Psoas muscle (tissue), 8 donors: ENCODE measurements around the gene VSTM4. TPM values are rescaled to one million over a fixed set of nuclear protein-coding genes. Genes with fewer than 3 reads are reported as not detected.

Experiments used
- ATAC-seq, 4 donors: fragments of 200-7000 bp; cut with Tn5 transposase; one replicate each; pipeline ENCODE4 v1.9.1; 2020; ENCODE audit warnings: moderate library complexity in 3 of 4, mild to moderate bottlenecking in 2 of 4
- DNase-seq, 2 donors: peaks; one replicate each; pipeline ENCODE4 v3.0.0-alpha.2; 2020
- H3K27ac ChIP-seq: fragments of 200-600 bp; one replicate; pipeline ENCODE4 v1.8.0; 2022
- H3K27me3 ChIP-seq, 3 donors: fragments of 200-600 bp in 1 of 3; one replicate each; pipeline versions ENCODE4 v1.6.1 to v1.8.0; 2013 to 2022; ENCODE audit warnings: low read length in 2 of 3, mild to moderate bottlenecking in 2 of 3, moderate library complexity in 1 of 3; ENCODE audit not compliant: insufficient read depth in 3 of 3
- H3K36me3 ChIP-seq, 2 donors: fragments of 200-600 bp in 1 of 2; one replicate each; pipeline versions ENCODE4 v1.6.1 to v1.8.0; 2013 to 2022; ENCODE audit warnings: low read depth in 1 of 2, mild to moderate bottlenecking in 1 of 2, moderate library complexity in 1 of 2; ENCODE audit not compliant: insufficient read depth in 1 of 2
- H3K4me1 ChIP-seq: fragments of 200-600 bp; one replicate; pipeline ENCODE4 v1.8.0; 2022
- H3K4me3 ChIP-seq: fragments of 200-600 bp; one replicate; pipeline ENCODE4 v1.8.0; 2022; ENCODE audit warnings: mild to moderate bottlenecking
- H3K9me3 ChIP-seq: fragments of 200-600 bp; one replicate; pipeline ENCODE4 v1.8.0; 2022
- WGBS, 3 donors: extraction: QIAGEN DNeasy Blood & Tissue Kit; methylation state at CpG; one replicate each; pipeline versions ENCODE4 v1.1.6 to v1.1.7; 2013; 5-methylcytosine and 5-hydroxymethylcytosine counted together
- intact Hi-C, 2 donors: fragments of 100-400 bp; cut with DNase I; formaldehyde crosslinking; loops; one replicate each; pipeline versions ENCODE4 v1.11.0 to v1.14.2; 2022
- polyA plus RNA-seq, 3 donors: library from polyadenylated mRNA; stranded (reverse); fragments of 200-250 nt; gene quantifications; one replicate each; pipeline ENCODE4 v1.2.3, GENCODE V29; 2013
- total RNA-seq, 4 donors: library from RNA; stranded (reverse); fragmentation: NEBNext Ultra II Directional in 2 of 4; extraction: Animal tissue kit (Norgen Biotek cat#: 25700) in 2 of 4; gene quantifications; one replicate each; pipeline versions ENCODE4 v1.2.1 to v1.2.4, GENCODE V29; 2021 to 2023
- TF ChIP-seq, protein P1 (sequence below): fragments of 200-600 bp; IDR thresholded peaks from one replicate; pipeline ENCODE4 v1.8.0; 2022; ENCODE audit warnings: antibody characterized with exemption
- donor health status: healthy with polysubstance abuse.
- donor health status: DM: no; HTN: no; CAD: no; lungs with moderate emphysema.
- donor health status: Bipolar disorder and iron deficiency.
- donor health status: healthy.
- donor health status: DM: yes; HTN: yes; CAD: no.
- donor health status: DM: no; HTN: no; CAD: no.
- donor health status: DM: no; HTN: no; CAD: no.
- donor health status: DM: yes; HTN: yes; CAD: no.

Gene VSTM4
- total and polyA plus RNA-seq, 7 donors: 1.0 to 4.4 (median 1.8) TPM

DNA sequence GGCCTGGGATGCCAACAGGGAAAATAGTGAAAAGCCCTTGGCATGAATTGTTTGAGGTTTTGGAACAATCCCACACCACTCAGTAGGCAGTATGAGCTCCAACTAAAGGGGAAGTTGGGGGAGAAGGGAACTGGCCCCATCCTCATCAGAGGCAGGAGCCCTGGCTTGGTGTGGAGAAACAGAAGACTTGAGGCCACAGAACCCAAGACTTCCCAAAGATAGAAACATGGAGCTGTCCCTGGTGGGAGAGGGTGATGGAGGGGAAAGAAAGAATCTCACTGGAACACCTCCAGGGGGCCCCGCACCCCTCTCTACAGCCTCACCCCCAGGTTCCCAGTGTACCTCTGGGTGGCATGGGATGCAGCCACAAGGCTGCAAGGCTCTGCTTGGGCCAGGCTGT lies 85.7 kb downstream of the VSTM4 start:
- H3K36me3 ChIP-seq: no peaks in the 10 kb centered on the region
- DNase-seq: no peak
- H3K4me3 ChIP-seq: no peak overlapping the region
- no peaks in the 10 kb centered on the region for H3K9me3 ChIP-seq
- TF ChIP-seq, protein P1, sequence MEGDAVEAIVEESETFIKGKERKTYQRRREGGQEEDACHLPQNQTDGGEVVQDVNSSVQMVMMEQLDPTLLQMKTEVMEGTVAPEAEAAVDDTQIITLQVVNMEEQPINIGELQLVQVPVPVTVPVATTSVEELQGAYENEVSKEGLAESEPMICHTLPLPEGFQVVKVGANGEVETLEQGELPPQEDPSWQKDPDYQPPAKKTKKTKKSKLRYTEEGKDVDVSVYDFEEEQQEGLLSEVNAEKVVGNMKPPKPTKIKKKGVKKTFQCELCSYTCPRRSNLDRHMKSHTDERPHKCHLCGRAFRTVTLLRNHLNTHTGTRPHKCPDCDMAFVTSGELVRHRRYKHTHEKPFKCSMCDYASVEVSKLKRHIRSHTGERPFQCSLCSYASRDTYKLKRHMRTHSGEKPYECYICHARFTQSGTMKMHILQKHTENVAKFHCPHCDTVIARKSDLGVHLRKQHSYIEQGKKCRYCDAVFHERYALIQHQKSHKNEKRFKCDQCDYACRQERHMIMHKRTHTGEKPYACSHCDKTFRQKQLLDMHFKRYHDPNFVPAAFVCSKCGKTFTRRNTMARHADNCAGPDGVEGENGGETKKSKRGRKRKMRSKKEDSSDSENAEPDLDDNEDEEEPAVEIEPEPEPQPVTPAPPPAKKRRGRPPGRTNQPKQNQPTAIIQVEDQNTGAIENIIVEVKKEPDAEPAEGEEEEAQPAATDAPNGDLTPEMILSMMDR: no peak
- no peaks in the 10 kb centered on the region for H3K27me3 ChIP-seq
- no peaks in the 10 kb centered on the region for H3K4me1 ChIP-seq
- ATAC-seq: no peak
- WGBS, 3 donors: 100% methylated on average over 1 of the region's 1 CpG
- intact Hi-C loops: no loop called here
- no peak overlapping the region for H3K27ac ChIP-seq

DNA sequence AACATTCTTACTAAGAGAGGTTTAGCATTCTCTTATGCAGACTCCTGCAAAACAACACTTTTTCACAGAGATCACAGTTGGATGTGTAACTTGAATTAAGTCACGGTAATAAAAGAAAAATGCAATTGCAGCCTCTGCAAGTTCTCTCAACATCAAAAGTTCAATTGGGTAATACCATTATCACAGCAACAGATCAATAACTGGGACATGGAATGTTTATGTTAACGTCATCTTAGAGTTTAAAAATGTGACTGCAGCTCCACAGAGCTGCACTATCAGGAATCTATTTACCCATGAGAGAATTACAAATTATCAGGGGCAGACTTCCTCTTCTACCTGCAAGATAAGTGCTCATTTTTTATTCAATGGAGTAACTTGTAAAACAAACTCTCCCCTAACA lies 86.7 kb downstream of the VSTM4 start:
- Histone ChIP-seq H3K27ac (no peak overlapping the region), H3K36me3 (no peaks in the 10 kb centered on the region), H3K27me3 (no peaks in the 10 kb centered on the region), H3K9me3 (no peaks in the 10 kb centered on the region), H3K4me3 (no peak overlapping the region), H3K4me1 (no peaks in the 10 kb centered on the region)
- DNase-seq (no peak), ATAC-seq (no peak)
- TF ChIP-seq, protein P1: no peak
- intact Hi-C loops: no loop called here
- 93 to 100% (median 94%) methylated on average over 2 of the region's 2 CpGs for WGBS, 3 donors

- no peak for DNase-seq
- intact Hi-C loops: no loop called here
- no peak for ATAC-seq
- 86 to 96% (median 88%) methylated on average over 7 of the region's 7 CpGs for WGBS, 3 donors
- TF ChIP-seq, protein P1: no peak
- Histone ChIP-seq H3K27ac (no peak overlapping the region), H3K4me3 (no peak overlapping the region), H3K36me3 (no peaks in the 10 kb centered on the region), H3K4me1 (no peaks in the 10 kb centered on the region), H3K27me3 (no peaks in the 10 kb centered on the region), H3K9me3 (no peaks in the 10 kb centered on the region)
Observed at GRCh38 chr10:49025347-49025983, 89.9 kb downstream of the VSTM4 start.

- WGBS, 3 donors: 57 to 69% (median 63%) methylated on average over 3 of the region's 3 CpGs
- TF ChIP-seq, protein P1: no peak
- H3K36me3 ChIP-seq: no peaks in the 10 kb centered on the region
Observed at GRCh38 chr10:49024484-49024883, 90.8 kb downstream of the VSTM4 start.

GRCh38 chr10:49023752-49024151 lies 91.6 kb downstream of the VSTM4 start:
- WGBS, 3 donors: 41 to 57% (median 51%) methylated on average over 5 of the region's 5 CpGs
- ATAC-seq (peak in 1 of 4 donors; percentile 24), DNase-seq (no peak)
- Histone ChIP-seq H3K4me1 (no peaks in the 10 kb centered on the region), H3K36me3 (no peaks in the 10 kb centered on the region), H3K27ac (no peak overlapping the region), H3K9me3 (no peaks in the 10 kb centered on the region), H3K27me3 (no peaks in the 10 kb centered on the region), H3K4me3 (no peak overlapping the region)
- TF ChIP-seq, protein P1: no peak
- intact Hi-C loops: no loop called here

More at GRCh38 chr10:49024484-49024883, 90.8 kb downstream of the VSTM4 start:
- H3K4me3 ChIP-seq: no peak overlapping the region
- H3K4me1 ChIP-seq: no peaks in the 10 kb centered on the region
- H3K27me3 ChIP-seq: no peaks in the 10 kb centered on the region
- intact Hi-C loops: no loop called here
- H3K9me3 ChIP-seq: no peaks in the 10 kb centered on the region
- no peak overlapping the region for H3K27ac ChIP-seq
- DNase-seq: no peak
- no peak for ATAC-seq
